Activated CD4-positive, alpha-beta memory T cell treated with anti-CD3 and anti-CD28 coated beads, Interleukin-2, amount 10 ng/mL, durations not matched to agents 7 days and 5 days (primary cell): ENCODE measurements around the gene KIAA0513. TPM values are rescaled to one million over a fixed set of nuclear protein-coding genes. Genes with fewer than 3 reads are reported as not detected.

Experiments used
- CTCF ChIA-PET: fragments of 350-600 bp; sonication (Branson Sonifier 250); formaldehyde crosslinking; loops from one replicate; lab custom pipeline; 2021; ENCODE audit warnings: antibody characterized with exemption, inconsistent platforms; lab: Charles Lee
- POLR2A ChIA-PET: fragments of 350-600 bp; sonication (Branson Sonifier 250); formaldehyde crosslinking; loops from one replicate; lab custom pipeline; 2021; ENCODE audit warnings: antibody characterized with exemption; lab: Charles Lee
- DNase-seq: peaks from one replicate; pipeline ENCODE4 v3.0.0-alpha.2; 2020
- H3K27ac Mint-ChIP-seq: one replicate; pipeline ENCODE4 v1.8.0; 2021; ENCODE audit warnings: mild to moderate bottlenecking, mixed read lengths
- H3K27me3 Mint-ChIP-seq: one replicate; pipeline ENCODE4 v1.8.0; 2021; ENCODE audit warnings: mixed read lengths
- H3K36me3 Mint-ChIP-seq: one replicate; pipeline ENCODE4 v1.8.0; 2021; ENCODE audit warnings: low read depth, mixed read lengths
- H3K4me1 Mint-ChIP-seq: one replicate; pipeline ENCODE4 v1.8.0; 2021; ENCODE audit warnings: mixed read lengths
- H3K4me3 Mint-ChIP-seq: one replicate; pipeline ENCODE4 v1.8.0; 2021; ENCODE audit warnings: mild to moderate bottlenecking, mixed read lengths
- H3K9me3 Mint-ChIP-seq: one replicate; pipeline ENCODE4 v1.8.0; 2021; ENCODE audit warnings: mixed read lengths
- total RNA-seq, 2 experiments: library from RNA; stranded (reverse); gene quantifications; one replicate each; pipeline ENCODE4 v1.2.3, GENCODE V29; 2021

Gene KIAA0513
- total RNA-seq, 2 experiments from 2014 or later = 7.4 to 7.9 TPM

- Mint-ChIP-seq H3K4me3 (no peak overlapping the region), H3K27me3 (no peaks in the 10 kb centered on the region)
- CTCF ChIA-PET = interaction anchor here (1.0 to 1.5 kb wide), 3 partner anchors 15 to 91 kb away, joined by 5 to 6 read pairs (median 6); partner anchors contain the start of genes KIAA0513 and ZDHHC7
Measured at GRCh38 chr16:84995663-84996062, 31.9 kb upstream of the KIAA0513 start.

DNA sequence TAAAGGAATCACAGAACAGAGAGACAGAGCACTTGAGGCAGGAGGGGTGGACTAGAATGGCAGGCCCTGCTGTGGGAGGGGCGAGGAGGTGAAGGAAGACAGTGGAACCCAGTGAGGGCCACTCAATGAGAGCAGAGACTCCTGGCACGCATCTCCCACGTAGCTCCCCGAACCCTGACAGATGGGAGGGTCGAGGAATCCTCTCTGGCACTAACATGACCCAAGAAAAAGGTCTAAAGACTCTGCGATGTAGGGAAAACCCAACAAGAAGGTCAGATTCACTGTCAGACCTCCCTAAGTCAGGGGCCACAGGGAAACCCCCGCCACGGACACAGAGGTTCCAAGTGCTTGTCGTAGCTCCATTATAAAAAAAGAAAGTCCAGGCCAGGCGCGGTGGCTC, 31.2 kb upstream of the KIAA0513 start:
- CTCF ChIA-PET = interaction anchor here (1.0 to 1.5 kb wide), 2 partner anchors 31 to 90 kb away, joined by 6 read pairs; partner anchors contain the start of gene KIAA0513
- no peaks in the 10 kb centered on the region for H3K27me3 Mint-ChIP-seq
- POLR2A ChIA-PET = interaction anchor here (2.3 kb wide), 1 partner anchor 15 kb away, joined by 6 read pairs; the partner anchor contains the start of gene ZDHHC7
- H3K4me3 Mint-ChIP-seq = no peak overlapping the region
- no peak for DNase-seq
- H3K4me1 Mint-ChIP-seq = peaks cover 27% of the 10 kb centered on the region
- no peaks in the 10 kb centered on the region for H3K9me3 Mint-ChIP-seq
- H3K27ac Mint-ChIP-seq = no peak overlapping the region
- peaks cover 32% of the 10 kb centered on the region for H3K36me3 Mint-ChIP-seq

More at GRCh38 chr16:84995663-84996062, 31.9 kb upstream of the KIAA0513 start:
- H3K27ac Mint-ChIP-seq = no peak overlapping the region
- H3K4me1 Mint-ChIP-seq = peaks cover 27% of the 10 kb centered on the region
- POLR2A ChIA-PET = interaction anchor here (2.3 kb wide), 1 partner anchor 15 kb away, joined by 6 read pairs; the partner anchor contains the start of gene ZDHHC7
- H3K9me3 Mint-ChIP-seq = no peaks in the 10 kb centered on the region
- peaks cover 35% of the 10 kb centered on the region for H3K36me3 Mint-ChIP-seq
- DNase-seq = peak; percentile 42

- no peak overlapping the region for H3K27ac Mint-ChIP-seq
- CTCF ChIA-PET = interaction anchor here (0.6 to 1.0 kb wide), 2 partner anchors 28 to 330 kb away, joined by 3 to 4 read pairs; no protein-coding TSS in a partner anchor
- H3K4me3 Mint-ChIP-seq = no peak overlapping the region
- no peak for DNase-seq
- peaks cover 34% of the 10 kb centered on the region for H3K36me3 Mint-ChIP-seq
- POLR2A ChIA-PET = interaction anchor here (0.5 kb wide), 1 partner anchor 590 kb away, joined by 3 read pairs; no protein-coding TSS in a partner anchor
- no peaks in the 10 kb centered on the region for H3K9me3 Mint-ChIP-seq
- H3K4me1 Mint-ChIP-seq = peaks cover 43% of the 10 kb centered on the region
- H3K27me3 Mint-ChIP-seq = no peaks in the 10 kb centered on the region
Measured at GRCh38 chr16:84999200-84999599, 28.4 kb upstream of the KIAA0513 start.

DNA sequence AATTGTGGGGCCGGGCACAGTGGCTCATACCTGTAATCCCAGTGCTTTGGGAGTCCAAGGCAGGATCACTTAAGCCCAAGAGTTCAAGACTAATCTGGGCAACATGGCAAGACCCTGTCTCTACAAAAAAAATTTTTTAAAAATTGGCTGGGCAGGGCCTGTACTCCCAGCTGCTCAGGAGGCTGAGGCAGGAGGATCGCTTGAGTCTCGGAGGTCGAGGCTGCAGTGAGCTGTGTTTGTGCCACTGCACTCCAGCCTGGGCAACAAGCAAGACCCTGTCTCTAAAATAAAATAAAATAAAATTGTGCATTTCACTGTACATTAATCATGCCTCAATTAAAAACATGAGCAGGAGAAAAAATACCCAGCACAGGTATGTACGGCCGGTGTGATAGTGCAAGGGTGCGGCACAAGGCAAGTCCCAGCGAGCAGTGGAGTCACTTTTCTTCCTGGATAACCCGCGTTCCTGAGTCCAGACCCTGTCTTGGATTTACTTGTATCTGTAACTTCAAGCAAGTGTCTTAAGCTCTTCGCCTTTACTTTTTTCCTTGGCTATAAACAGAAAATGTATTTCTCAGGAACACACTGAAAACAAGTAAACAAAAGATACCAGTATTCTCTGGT, 27.6 kb upstream of the KIAA0513 start:
- CTCF ChIA-PET = no interaction called here

GRCh38 chr16:85002099-85002541, 25.5 kb upstream of the KIAA0513 start:
- CTCF ChIA-PET = interaction anchor here (0.5 kb wide), 1 partner anchor 21 kb away, joined by 4 read pairs; no protein-coding TSS in a partner anchor
- Mint-ChIP-seq H3K27me3 (no peaks in the 10 kb centered on the region), H3K4me1 (peaks cover 34% of the 10 kb centered on the region), H3K27ac (no peak overlapping the region), H3K36me3 (peaks cover 15% of the 10 kb centered on the region), H3K4me3 (no peak overlapping the region), H3K9me3 (no peaks in the 10 kb centered on the region)
- DNase-seq = no peak
- POLR2A ChIA-PET = no interaction called here

More for the DNA sequence above, 27.6 kb upstream of the KIAA0513 start:
- POLR2A ChIA-PET = interaction anchor here (2.1 kb wide), 1 partner anchor 11 kb away, joined by 6 read pairs; the partner anchor contains the start of gene ZDHHC7
- Mint-ChIP-seq H3K4me1 (peaks cover 43% of the 10 kb centered on the region), H3K27ac (no peak overlapping the region), H3K36me3 (peaks cover 26% of the 10 kb centered on the region), H3K9me3 (no peaks in the 10 kb centered on the region), H3K4me3 (no peak overlapping the region), H3K27me3 (no peaks in the 10 kb centered on the region)
- no peak for DNase-seq

DNA sequence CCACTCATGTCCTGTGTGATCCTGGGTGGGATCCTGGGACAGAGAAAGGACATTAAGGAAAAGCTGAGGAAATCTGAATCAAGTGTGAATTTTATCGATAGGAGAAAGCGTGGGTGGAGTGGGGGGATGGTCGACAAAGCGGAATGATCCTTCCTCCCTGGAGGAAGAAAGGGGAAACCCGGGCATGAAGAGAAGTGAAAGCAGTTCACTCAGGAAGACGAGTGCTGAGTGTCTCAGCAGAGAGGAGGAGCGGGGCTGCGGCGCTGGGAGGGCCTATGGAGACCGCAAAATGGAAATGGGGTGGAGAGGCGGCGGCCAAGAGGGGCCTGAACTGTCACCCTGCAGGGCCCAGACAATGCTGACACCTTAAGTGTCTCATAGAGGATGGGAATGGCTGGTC, 25.0 kb upstream of the KIAA0513 start:
- ChIA-PET CTCF (no interaction called here), POLR2A (no interaction called here)
- H3K9me3 Mint-ChIP-seq = no peaks in the 10 kb centered on the region
- peaks cover 37% of the 10 kb centered on the region for H3K4me1 Mint-ChIP-seq
- no peak overlapping the region for H3K27ac Mint-ChIP-seq
- H3K4me3 Mint-ChIP-seq = no peak overlapping the region
- peaks cover 15% of the 10 kb centered on the region for H3K36me3 Mint-ChIP-seq
- DNase-seq = no peak
- no peaks in the 10 kb centered on the region for H3K27me3 Mint-ChIP-seq

DNA sequence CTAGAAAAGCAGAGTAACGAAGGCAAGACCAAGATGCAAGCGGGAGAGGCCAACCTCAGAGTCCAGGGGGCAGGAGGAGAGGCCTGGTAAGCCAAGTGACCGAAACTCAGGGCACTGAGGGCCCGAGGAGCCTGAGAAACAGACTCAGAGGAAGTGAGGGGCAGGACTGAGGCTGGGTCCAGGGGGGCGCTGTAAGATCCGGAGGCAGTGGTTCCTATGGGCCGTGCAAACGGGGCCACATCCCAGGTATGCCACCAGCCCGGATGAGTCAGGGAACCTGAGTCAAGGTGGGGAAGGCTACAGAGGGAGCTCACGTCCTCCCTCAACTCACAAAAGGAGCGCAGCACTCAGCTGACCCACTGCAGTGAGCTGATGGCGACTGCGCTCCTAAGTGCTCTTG, 24.5 kb upstream of the KIAA0513 start:
- no peak overlapping the region for H3K4me3 Mint-ChIP-seq
- peaks cover 38% of the 10 kb centered on the region for H3K4me1 Mint-ChIP-seq
- ChIA-PET CTCF (no interaction called here), POLR2A (no interaction called here)
- DNase-seq = no peak
- no peaks in the 10 kb centered on the region for H3K27me3 Mint-ChIP-seq
- H3K27ac Mint-ChIP-seq = no peak overlapping the region
- no peaks in the 10 kb centered on the region for H3K9me3 Mint-ChIP-seq
- peaks cover 15% of the 10 kb centered on the region for H3K36me3 Mint-ChIP-seq

GRCh38 chr16:85003725-85004586, 23.6 kb upstream of the KIAA0513 start:
- peaks cover 42% of the 10 kb centered on the region for H3K4me1 Mint-ChIP-seq
- peaks cover 13% of the 10 kb centered on the region for H3K36me3 Mint-ChIP-seq
- no peaks in the 10 kb centered on the region for H3K27me3 Mint-ChIP-seq
- DNase-seq = no peak
- ChIA-PET POLR2A (interaction anchor here (1.9 kb wide), 1 partner anchor 24 kb away, joined by 7 read pairs; the partner anchor contains the start of gene KIAA0513), CTCF (interaction anchor here (1.2 kb wide), 1 partner anchor 33 kb away, joined by 3 read pairs; no protein-coding TSS in a partner anchor)
- H3K9me3 Mint-ChIP-seq = no peaks in the 10 kb centered on the region
- no peak overlapping the region for H3K4me3 Mint-ChIP-seq
- no peak overlapping the region for H3K27ac Mint-ChIP-seq

DNA sequence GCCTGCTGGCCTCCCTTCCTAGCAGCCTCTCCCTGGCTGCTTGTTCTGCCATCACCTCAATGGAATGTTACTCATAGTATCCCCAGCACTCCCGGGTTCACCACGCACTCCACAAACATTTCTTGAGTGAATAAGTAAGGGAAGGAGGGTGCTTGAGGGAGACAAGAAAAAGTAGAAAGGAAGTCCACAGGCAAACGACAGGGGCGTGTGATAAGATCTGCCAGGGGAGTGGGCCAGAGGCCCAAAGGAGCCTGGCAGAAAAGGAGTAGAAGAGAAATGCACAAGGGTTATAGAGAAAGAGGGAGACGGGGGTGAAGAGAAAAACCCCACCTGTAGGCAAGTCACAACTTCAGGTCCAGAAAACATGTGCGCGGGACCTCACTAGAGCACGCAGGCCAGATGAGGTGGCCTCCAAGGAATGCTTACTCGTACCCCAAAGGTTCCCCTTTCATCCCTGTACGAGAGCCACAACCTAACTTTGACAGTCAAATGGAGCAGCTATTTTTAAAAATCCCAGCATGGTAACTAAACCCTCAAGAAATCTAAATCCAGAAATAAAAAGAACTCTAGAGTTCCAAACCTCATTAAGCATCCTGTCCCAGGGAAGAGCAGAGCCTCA, 22.9 kb upstream of the KIAA0513 start:
- POLR2A ChIA-PET = interaction anchor here (1.9 kb wide), 1 partner anchor 23 kb away, joined by 7 read pairs; the partner anchor contains the start of gene KIAA0513
- H3K4me3 Mint-ChIP-seq = no peak overlapping the region

DNA sequence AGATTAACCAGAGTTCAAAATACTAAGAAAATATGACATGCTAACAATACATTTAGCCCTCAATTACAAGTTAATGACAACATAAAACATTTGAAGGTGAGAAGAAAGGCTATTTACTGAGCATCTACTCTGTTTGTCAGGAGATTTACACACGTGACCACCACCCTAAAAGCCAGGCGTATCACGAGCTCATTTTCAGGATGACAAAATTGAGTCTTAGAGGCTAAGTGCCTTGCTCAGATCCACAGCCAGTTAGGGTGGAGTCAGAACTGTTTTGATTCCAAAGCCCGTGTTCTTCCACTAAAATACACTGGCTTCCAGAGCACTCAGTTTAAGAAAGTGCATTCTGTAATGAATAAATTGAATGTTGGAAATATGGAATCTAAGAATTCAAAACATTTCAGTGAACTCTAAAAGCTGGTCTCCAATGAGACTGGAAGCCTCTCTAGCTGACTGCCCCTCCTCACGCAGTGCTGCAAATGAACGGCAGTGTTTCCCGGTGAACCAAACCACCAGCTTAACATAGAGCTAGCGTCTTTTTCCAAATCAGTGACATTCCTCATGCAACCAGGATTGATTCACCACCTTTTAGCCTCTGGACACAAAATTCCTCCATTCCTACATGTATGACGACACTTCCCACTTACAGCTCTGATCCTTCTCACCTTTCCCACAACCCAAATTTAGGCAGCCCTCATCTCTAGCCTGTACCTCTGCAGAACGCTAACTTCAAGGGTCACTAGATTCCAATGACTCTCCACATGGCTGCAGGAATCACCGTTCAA, 22.1 kb upstream of the KIAA0513 start:
- no peaks in the 10 kb centered on the region for H3K9me3 Mint-ChIP-seq
- ChIA-PET CTCF (interaction anchor here (0.7 to 1.2 kb wide), 3 partner anchors 34 to 51 kb away, joined by 3 read pairs; no protein-coding TSS in a partner anchor), POLR2A (interaction anchor here (1.9 kb wide), 1 partner anchor 22 kb away, joined by 7 read pairs; the partner anchor contains the start of gene KIAA0513)
- DNase-seq = no peak
- H3K4me1 Mint-ChIP-seq = peaks cover 51% of the 10 kb centered on the region
- no peak overlapping the region for H3K27ac Mint-ChIP-seq
- no peaks in the 10 kb centered on the region for H3K27me3 Mint-ChIP-seq
- no peak overlapping the region for H3K4me3 Mint-ChIP-seq
- peaks cover 11% of the 10 kb centered on the region for H3K36me3 Mint-ChIP-seq

More for the DNA sequence above, 22.9 kb upstream of the KIAA0513 start:
- H3K27ac Mint-ChIP-seq = no peak overlapping the region
- H3K36me3 Mint-ChIP-seq = peaks cover 9% of the 10 kb centered on the region
- H3K9me3 Mint-ChIP-seq = no peaks in the 10 kb centered on the region
- H3K27me3 Mint-ChIP-seq = no peaks in the 10 kb centered on the region
- H3K4me1 Mint-ChIP-seq = peaks cover 44% of the 10 kb centered on the region
- CTCF ChIA-PET = interaction anchor here (1.2 kb wide), 1 partner anchor 33 kb away, joined by 3 read pairs; no protein-coding TSS in a partner anchor
- DNase-seq = no peak

DNA sequence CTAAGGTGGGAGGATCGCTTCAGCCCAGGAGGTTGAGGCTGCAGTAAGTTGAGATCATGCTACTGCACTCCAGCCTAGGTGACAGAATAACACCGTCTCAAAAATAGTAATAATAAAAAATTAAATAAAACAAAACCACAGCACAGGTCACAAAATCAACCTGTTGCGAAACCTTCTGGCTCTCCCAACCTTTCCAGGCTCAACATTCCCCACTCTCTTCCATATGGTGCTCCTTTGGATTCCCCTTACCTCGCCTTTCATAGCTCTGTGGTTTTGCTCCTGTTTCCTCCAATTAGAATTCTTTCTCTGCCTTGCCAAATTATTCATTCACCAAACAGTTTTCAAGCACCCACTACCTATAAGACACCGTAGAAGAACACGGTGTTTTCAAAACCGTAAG, 21.0 kb upstream of the KIAA0513 start:
- POLR2A ChIA-PET = interaction anchor here (1.8 kb wide), 1 partner anchor 21 kb away, joined by 5 read pairs; the partner anchor contains the start of gene KIAA0513
- Mint-ChIP-seq H3K4me1 (peaks cover 59% of the 10 kb centered on the region), H3K27me3 (no peaks in the 10 kb centered on the region), H3K4me3 (no peak overlapping the region), H3K36me3 (peaks cover 14% of the 10 kb centered on the region), H3K9me3 (no peaks in the 10 kb centered on the region), H3K27ac (no peak overlapping the region)
- CTCF ChIA-PET = interaction anchor here (1.2 kb wide), 1 partner anchor 36 kb away, joined by 3 read pairs; no protein-coding TSS in a partner anchor
- no peak for DNase-seq
